Hematopoietic multipotent progenitor cell treated with erythropoietin and hydrocortisone succinate and interleukin-3 and kit ligand, for 15 days (in vitro differentiated cells): ENCODE results near the gene CREBBP.

Source experiments
- DNase-seq: peaks from one replicate; pipeline ENCODE4 v3.0.0-alpha.2; 2015; ENCODE audit warnings: low spot score

Gene CREBBP

DNA sequence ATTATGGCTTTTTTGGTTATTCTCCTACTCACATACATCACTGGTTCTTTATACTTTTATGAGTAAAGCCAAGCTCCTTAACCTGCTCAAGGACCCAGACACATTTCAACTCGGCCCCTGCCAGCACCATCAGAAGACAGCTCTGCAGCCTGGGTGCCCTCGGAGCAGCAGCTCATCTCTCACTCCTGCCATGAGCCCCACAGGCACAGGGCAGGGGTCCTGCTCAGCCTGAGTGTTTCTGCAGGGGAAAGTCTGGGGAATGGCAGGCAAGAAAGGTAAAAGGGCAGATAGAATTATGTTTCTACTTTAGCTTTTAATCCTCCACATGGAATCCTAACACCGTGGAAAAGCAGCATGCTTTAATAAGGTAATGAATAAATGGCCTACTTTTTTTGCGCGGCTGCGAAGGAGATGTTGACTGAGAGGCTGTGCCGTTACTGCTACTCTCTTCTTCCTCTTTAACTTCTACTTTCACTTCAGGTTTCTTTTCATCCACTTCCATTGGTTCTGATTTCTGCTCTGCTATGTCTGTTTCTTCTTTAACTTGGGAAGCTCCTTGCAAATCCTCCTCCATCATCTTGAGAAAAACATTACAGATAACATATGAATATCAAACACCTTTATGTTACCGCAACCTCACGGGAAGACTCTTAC, 113.1 kb downstream of the CREBBP start:
- no peak for DNase-seq

- no peak for DNase-seq
These were observed 114.3 kb downstream of the CREBBP start for GRCh38 chr16:3766177-3766576.

GRCh38 chr16:3764409-3764808, 116.1 kb downstream of the CREBBP start:
- DNase-seq, result no peak

GRCh38 chr16:3762107-3762750, 118.3 kb downstream of the CREBBP start:
- DNase-seq, result no peak

DNA sequence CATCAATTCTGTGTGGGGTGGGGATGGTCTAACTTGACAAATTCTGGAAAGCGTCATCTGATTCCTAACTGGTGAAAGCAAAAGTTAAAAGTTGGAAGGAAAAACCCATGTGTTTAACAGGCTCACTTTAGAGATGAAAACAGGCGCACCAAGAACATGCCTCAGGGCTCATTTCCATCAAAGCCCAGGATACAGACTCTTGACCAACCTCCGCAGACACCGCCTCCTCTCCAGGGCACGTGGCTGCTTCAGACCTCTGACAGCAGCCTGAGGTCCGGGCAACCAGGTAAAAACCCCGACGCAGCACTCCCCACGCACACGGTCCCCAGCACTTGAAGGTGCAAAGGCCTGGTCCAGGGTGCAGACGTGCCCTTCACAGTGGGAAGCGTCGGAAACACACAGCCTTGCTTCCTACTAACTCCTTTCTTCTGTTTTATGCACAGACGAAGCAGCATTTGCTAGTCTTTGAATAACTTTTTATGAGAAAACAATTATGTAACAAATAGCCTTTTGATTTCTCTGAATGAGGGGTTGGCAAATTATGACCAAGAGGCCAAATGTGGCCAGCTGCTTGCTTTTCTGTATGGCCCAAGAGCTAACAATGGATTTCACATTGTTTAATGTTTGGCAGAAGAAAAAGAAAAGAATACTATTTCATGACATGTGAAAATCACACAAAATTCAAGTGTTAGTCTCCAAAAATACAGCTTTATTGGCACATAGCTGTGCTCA, 119.0 kb downstream of the CREBBP start:
- DNase-seq, result no peak

DNA sequence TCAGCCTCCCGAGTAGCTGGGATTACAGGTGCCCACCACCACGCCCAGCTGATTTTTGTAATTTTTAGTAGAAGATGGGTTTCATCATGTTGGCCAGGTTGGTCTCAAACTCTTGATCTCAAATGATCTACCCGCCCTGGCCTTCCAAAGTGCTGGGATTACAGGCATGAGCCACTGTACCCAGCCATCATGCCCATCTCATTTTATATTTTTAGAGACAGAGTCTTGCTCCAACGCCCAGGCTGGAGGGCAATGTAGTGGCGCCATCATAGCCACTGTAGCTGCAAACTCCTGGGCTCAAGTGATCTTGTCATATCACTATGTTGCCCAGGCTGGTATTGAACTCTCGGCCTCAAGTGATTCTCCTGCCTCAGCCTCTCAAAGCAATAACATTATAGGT, 120.0 kb downstream of the CREBBP start:
- DNase-seq, result no peak

- no peak for DNase-seq
These were observed 120.8 kb downstream of the CREBBP start for GRCh38 chr16:3759736-3760135.

DNA sequence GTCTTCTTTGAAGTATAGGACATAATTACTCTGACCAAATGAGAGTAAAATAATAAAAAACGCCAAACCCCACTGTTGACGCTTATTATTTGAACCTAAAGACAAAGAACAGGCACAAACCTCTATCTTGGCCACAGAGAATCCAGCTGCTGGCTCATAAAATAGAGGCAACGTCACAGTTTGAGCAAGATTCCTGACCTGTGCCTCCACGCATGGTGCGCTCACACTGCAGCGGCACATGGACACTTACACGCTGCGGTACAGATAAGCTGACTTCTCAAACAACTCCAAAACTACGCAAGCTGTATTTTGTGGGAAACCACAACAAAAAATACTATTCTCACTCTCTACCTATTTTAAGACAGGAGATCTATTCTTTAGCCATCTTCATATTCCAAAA, 124.4 kb downstream of the CREBBP start:
- DNase-seq, result no peak

GRCh38 chr16:3755249-3755648, 125.3 kb downstream of the CREBBP start:
- no peak for DNase-seq

DNA sequence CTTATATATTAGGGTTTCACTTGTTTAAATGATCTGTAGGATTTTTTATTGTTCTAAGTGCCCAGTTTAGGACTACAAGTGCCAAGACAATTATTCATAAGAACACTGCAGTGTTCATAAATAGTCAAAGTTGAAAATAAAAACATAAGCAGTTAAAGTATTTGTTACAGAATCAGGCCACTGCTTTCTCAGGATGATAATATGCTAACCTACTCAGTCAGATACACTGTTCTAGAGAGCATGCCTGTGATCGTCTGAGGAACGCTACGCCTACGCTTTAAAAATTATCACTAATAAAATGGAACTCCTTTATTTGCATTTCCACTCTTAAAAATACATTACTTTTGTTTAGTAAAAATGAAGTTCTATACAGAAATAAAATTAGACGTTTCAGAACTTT, 125.7 kb downstream of the CREBBP start:
- DNase-seq, result no peak

DNA sequence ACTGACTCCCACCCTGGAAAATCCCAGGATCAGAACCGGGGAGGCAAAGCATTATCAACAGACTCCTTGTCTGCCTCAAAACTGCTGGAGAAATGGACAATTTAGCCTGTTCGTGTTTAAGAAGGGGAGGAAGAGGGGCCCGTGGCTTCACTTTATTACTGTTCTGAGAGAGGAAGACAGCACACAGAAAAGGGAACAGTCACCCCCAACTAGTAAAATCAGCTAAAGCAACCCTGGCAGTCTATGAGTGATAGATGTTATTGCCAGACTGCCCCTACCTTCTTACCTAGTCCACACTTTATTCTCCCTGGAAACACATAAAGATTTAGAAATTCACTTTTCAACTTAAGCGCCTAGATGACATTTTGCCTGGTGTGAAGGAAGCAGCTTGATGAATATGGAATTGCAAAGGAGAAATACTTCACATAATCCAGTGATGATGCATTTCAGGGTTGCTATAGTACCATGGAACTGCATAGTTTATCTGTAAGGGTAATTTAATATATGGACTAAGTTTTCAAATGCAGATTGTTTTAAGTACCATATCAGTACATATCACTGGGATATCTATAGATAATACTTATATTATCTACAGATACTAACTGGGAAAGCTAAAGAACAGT, 126.3 kb downstream of the CREBBP start:
- no peak for DNase-seq

- DNase-seq, result no peak
These were observed 127.5 kb downstream of the CREBBP start for GRCh38 chr16:3752984-3753383.

GRCh38 chr16:3751878-3752277, 128.6 kb downstream of the CREBBP start:
- DNase-seq, result no peak

GRCh38 chr16:3748307-3748706, 132.2 kb downstream of the CREBBP start:
- DNase-seq, result no peak

DNA sequence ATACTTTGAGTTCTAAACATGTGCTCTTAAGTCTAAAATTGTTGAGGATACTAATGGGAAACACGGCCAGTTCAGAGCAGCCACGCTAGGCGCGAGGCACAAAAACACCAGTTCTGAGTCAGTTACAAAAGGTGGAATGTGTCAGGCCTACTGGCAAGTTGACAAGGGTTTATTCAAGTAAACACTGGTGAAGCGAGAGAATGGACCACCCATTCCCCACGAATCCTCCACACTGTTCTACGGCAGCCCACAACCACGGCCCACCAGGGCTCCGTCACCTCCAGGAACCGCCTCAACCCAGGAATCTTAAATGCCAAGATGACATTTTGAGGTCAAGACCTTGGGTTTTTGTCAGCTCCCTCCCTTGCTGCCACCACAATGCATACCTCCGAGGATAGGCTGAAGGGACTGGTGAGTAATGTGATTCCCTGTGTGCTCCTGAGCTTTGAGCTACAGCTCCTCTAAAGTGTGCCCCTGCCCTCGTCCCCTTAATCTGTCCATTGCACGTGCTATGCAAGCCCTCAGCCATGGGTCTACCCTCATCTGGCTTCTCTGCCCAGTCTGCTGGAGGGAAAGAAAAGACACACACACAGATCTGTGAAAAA, 134.7 kb downstream of the CREBBP start:
- DNase-seq, result no peak

- DNase-seq, result no peak
These were observed 136.5 kb downstream of the CREBBP start for GRCh38 chr16:3744018-3744417.

DNA sequence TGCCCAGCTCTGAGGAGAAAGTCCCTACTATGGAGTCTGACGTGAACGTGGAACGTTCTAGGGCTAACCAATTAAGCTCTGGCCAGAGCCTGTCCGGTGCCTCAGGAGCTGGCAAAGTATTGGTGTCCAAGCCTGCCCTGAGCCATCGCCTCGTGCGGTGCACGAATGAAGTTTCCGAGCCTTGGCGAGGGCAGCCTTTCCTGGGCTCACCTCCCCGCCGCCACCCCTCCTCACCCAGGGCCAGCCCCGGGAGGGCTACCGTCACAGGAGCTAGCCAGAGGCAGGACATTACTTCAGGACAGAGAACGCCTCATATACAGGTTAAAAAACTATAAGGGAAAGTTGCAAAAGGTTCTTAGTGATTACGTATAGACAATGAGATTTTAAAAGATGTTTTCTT, 139.6 kb downstream of the CREBBP start:
- DNase-seq, result no peak

GRCh38 chr16:3740186-3740585, 140.3 kb downstream of the CREBBP start:
- no peak for DNase-seq

DNA sequence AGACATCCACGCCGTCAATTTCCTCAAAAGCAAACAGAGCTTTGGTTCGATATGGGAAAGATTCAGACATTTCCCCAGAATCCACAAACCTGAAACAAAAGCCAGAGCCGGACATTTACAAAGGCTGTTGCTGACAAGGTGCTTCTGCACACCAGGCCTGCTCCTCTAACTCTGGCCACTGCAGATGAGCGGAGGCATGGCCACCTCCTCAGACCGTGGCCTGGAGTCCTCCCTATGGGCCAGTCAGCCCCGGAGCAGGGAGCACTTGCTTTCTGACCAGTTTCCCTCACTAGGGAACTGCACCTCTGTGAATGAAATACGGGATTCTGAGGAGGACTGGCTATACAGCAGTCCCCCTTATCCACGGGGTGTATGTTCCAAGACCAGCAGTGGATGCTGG, 140.9 kb downstream of the CREBBP start:
- DNase-seq, result no peak

- no peak for DNase-seq
These were observed 142.0 kb downstream of the CREBBP start for GRCh38 chr16:3738541-3738940.

DNA sequence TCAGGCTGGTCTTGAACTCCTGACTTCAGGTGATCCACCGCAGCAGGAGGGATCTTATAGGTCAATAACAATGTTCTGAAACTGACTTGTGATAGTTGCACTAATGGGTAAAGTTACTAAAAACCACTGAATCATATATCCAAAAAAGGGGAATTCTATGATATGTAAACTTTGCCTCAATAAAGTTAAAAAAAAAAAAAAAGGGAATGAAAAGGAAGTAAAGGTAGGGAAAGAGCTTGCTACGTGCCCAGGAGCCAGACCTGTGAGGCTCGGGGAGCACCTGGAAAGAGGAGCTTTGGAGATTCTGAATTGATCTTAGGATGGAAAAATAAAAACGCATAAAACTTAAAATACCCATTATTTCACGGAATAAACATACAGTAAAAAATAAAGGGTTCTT, 142.4 kb downstream of the CREBBP start:
- no peak for DNase-seq

DNA sequence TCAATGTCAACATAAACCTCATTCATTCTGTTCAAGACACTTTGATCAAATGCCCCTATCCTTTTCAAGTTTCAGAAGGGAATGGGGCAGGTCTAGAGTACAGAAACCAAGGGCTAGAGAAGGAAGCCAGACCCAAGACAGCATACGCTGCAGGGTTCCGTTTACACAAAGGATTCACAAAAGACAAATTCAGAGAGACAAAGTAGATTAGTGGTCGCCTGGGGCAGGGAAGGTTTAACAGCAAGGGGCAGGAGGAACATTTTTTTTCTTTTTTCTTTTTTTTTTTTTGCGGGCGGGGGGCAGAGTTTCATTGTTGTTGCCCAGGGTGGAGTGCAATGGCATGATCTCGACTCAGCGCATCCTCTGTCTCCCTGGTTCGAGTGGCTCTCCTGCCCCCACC, 143.3 kb downstream of the CREBBP start:
- DNase-seq, result no peak

DNA sequence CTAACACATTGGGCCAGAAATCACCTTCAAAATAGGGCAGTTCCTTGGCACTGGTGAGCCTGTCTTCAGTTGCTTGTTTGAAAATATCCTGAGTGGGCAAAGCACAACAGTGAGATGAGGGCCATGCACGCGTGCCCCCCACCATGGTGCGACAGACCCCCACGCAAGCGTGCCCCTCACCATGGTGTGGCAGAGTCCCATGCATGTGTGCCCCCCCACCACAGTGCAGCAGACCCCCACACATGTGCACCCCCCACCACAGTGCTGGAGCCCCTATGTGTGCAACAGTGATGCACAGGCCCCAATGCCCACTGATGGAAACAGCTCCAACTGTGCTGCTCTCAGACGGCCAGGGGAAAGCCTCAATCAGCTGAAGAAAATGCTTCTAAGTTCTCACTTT, 144.4 kb downstream of the CREBBP start:
- DNase-seq, result no peak
